Tongue (tissue), 1 donor: ENCODE measurements around the gene GIT1. TPM values are rescaled to one million over a fixed set of nuclear protein-coding genes. Genes with fewer than 3 reads are reported as not detected.

Experiments
- total RNA-seq: library from RNA; depleted of rRNA; stranded (reverse); fragments of >200 nt; gene quantifications from one replicate; pipeline ENCODE4 v1.2.3, GENCODE V29; 2014

The GIT1 gene
- total RNA-seq, 1 donor from 2014 or later, result 19.3 TPM

Other genes starting within 250 kb of the GIT1 start
- gene TAOK1, start 199.3 kb downstream of the GIT1 start, total RNA-seq, result 63.6 TPM
- gene ABHD15, start 22.6 kb downstream of the GIT1 start, total RNA-seq, result 4.5 TPM
- 54.5 TPM for gene TP53I13, start 20.9 kb downstream of the GIT1 start, total RNA-seq
- gene ANKRD13B, start 3.5 kb upstream of the GIT1 start, total RNA-seq, result 13.8 TPM
- gene CORO6, start 33.3 kb upstream of the GIT1 start, total RNA-seq, result 62.7 TPM